Endodermal cell (in vitro differentiated cells): ENCODE data around the gene TMEM100. TPM values are rescaled to one million over a fixed set of nuclear protein-coding genes. Genes with fewer than 3 reads are reported as not detected.
A peak's percentile ranks its signal among the peaks of the same experiment; 100 is the strongest.

ENCODE experiments used
- DNase-seq: peaks from one replicate; pipeline ENCODE4 v3.0.0-alpha.2; 2017
- H3K27ac ChIP-seq: 2 replicates; pipeline ENCODE4 v1.5.1; 2013; ENCODE audit warnings: mild to moderate bottlenecking, low read depth, low read length, moderate library complexity
- H3K27me3 ChIP-seq: 2 replicates; pipeline ENCODE4 v1.6.1; 2013; ENCODE audit warnings: mild to moderate bottlenecking, low read length, moderate library complexity; ENCODE audit not compliant: insufficient read depth, control insufficient read depth, poor library complexity, severe bottlenecking
- H3K36me3 ChIP-seq: 2 replicates; pipeline ENCODE4 v1.7.0; 2013; ENCODE audit warnings: mild to moderate bottlenecking, low read length, moderate library complexity; ENCODE audit not compliant: control insufficient read depth, insufficient read depth
- H3K4me1 ChIP-seq: one replicate; pipeline ENCODE4 v1.7.0; 2013; ENCODE audit warnings: low read length; ENCODE audit not compliant: control insufficient read depth, insufficient read depth
- H3K4me3 ChIP-seq: 2 replicates; pipeline ENCODE4 v1.5.1; 2013; ENCODE audit warnings: mild to moderate bottlenecking, low read length, moderate library complexity
- H3K9ac ChIP-seq: 2 replicates; pipeline ENCODE4 v1.6.1; 2013; ENCODE audit warnings: mild to moderate bottlenecking, low read length, moderate library complexity; ENCODE audit not compliant: poor library complexity, severe bottlenecking; ENCODE audit errors: extremely low read depth
- H3K9me3 ChIP-seq: 2 replicates; pipeline ENCODE4 v1.6.1; 2013; ENCODE audit warnings: mild to moderate bottlenecking, low read length, moderate library complexity; ENCODE audit not compliant: control insufficient read depth
- H3K27ac Mint-ChIP-seq: 2 replicates; pipeline ENCODE4 v1.8.0; 2020; ENCODE audit warnings: mixed read lengths
- H3K27me3 Mint-ChIP-seq: 2 replicates; pipeline ENCODE4 v1.8.0; 2021; ENCODE audit warnings: mild to moderate bottlenecking, mixed read lengths; ENCODE audit not compliant: insufficient read depth
- H3K36me3 Mint-ChIP-seq: 2 replicates; pipeline ENCODE4 v1.8.0; 2020; ENCODE audit warnings: low read depth, mixed read lengths
- H3K4me1 Mint-ChIP-seq: 2 replicates; pipeline ENCODE4 v1.8.0; 2020; ENCODE audit warnings: mixed read lengths
- H3K4me3 Mint-ChIP-seq: 2 replicates; pipeline ENCODE4 v1.8.0; 2020; ENCODE audit warnings: mild to moderate bottlenecking, moderate library complexity, mixed read lengths
- H3K9me3 Mint-ChIP-seq: 2 replicates; pipeline ENCODE4 v1.8.0; 2020; ENCODE audit warnings: mild to moderate bottlenecking, mixed read lengths
- WGBS, 2 experiments: methylation state at CpG; one replicate each; pipeline versions ENCODE4 v1.1.5 to v1.1.7; 2013; ENCODE audit warnings: missing lambda C conversion rate in 2 of 2, mixed read lengths in 1 of 2; ENCODE audit not compliant: insufficient coverage in 1 of 2, insufficient read length in 1 of 2; 5-methylcytosine and 5-hydroxymethylcytosine counted together
- total RNA-seq, 2 donors: library from RNA; stranded (reverse); fragmentation: NEBNext Ultra II Directional in 1 of 2; extraction: Animal tissue kit (Norgen Biotek cat#: 25700) in 1 of 2; gene quantifications; 2 replicates in 1 of 2; 3 replicates in 1 of 2; pipeline ENCODE4 v1.2.1, GENCODE V29; 2021
- TF ChIP-seq, protein P1 (sequence below): fragments of 200-600 bp; sonication (generic); conservative IDR thresholded peaks from 2 replicates; pipeline ENCODE4 v1.5.0; 2021; ENCODE audit warnings: antibody characterized with exemption, mild to moderate bottlenecking

The TMEM100 gene
- total RNA-seq, 2 donors from 2014 or later = 0.71 to 4.3 TPM

DNA sequence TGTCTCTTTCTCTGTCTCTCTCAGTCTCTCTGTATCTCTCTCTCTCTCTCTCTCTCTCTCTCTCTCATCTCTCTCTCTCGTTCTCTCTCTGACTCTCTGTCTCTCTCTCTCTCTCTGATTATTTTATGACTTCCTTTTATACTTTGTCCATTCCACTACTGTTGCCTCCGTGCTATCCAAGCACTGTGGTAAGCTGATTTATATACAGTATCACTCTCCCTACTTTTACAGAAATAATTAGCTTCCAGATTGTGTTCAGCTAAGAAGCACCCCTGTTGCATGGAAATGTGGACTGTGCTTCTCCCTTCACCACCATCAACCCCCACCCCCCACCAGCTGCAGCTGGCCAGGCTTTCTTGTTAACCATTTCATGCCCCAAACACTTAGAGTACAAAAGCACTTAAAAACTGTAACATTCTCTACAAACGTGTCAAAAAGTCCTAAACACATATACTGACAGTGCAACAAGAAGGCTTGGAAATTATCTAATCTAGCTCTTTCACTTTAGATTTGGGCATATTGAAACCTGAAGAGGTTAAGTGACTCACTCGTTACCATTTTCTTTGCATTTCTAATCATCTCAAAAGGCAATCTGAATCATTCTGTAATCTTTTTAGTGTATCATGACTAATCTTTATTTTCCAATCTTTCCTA, 11.6 kb upstream of the TMEM100 start:
- Mint-ChIP-seq H3K27me3 (no peaks in the 10 kb centered on the region), H3K27ac (no peak overlapping the region), H3K36me3 (no peaks in the 10 kb centered on the region), H3K4me3 (no peak overlapping the region), H3K9me3 (no peaks in the 10 kb centered on the region), H3K4me1 (peaks cover 29% of the 10 kb centered on the region)
- no peaks in the 10 kb centered on the region for H3K36me3 ChIP-seq
- no peak overlapping the region for H3K4me3 ChIP-seq
- 13 to 50% methylated on average over 3 to 4 of the region's 4 CpGs for WGBS, 2 experiments
- no peak overlapping the region for H3K9ac ChIP-seq
- H3K9me3 ChIP-seq = no peaks in the 10 kb centered on the region
- H3K27me3 ChIP-seq = no peaks in the 10 kb centered on the region
- H3K27ac ChIP-seq = no peak overlapping the region
- peaks cover 15% of the 10 kb centered on the region for H3K4me1 ChIP-seq
- peak; percentile 69 for DNase-seq
- TF ChIP-seq, protein P1, sequence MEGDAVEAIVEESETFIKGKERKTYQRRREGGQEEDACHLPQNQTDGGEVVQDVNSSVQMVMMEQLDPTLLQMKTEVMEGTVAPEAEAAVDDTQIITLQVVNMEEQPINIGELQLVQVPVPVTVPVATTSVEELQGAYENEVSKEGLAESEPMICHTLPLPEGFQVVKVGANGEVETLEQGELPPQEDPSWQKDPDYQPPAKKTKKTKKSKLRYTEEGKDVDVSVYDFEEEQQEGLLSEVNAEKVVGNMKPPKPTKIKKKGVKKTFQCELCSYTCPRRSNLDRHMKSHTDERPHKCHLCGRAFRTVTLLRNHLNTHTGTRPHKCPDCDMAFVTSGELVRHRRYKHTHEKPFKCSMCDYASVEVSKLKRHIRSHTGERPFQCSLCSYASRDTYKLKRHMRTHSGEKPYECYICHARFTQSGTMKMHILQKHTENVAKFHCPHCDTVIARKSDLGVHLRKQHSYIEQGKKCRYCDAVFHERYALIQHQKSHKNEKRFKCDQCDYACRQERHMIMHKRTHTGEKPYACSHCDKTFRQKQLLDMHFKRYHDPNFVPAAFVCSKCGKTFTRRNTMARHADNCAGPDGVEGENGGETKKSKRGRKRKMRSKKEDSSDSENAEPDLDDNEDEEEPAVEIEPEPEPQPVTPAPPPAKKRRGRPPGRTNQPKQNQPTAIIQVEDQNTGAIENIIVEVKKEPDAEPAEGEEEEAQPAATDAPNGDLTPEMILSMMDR = no peak

DNA sequence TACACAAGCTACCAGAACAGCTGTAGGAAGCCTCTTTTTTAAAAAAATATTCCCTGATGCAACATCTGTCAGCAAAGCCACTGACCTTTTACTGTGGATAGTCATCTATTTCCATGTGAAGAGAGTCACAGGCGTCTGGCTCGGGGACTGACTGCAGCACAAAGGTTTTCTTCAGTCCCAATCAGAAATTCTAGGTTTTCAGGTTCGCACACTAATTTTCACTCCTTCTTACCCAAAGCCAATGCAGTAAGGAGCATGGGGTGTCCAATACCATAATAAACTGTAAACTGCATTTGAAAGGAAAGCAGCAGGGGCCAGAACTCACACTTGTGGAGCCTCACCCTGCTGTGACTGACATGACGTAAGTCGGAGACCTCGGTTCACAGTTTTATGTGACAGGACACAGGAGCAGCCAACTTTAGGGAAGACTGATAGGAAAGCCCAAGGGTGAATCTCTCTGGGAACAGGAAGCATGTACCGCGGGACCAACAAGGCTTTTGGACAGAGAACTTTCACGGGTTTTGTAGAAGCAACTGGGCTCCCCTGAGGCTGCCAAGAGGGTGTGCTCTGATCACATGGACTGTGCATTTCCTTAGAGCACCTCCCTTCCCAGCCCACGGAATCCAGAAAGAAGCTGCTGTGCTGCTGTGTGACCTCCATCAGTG, 9.1 kb upstream of the TMEM100 start:
- peaks cover 15% of the 10 kb centered on the region for H3K4me1 ChIP-seq
- DNase-seq = peak; percentile 67
- H3K36me3 Mint-ChIP-seq = no peaks in the 10 kb centered on the region
- H3K36me3 ChIP-seq = no peaks in the 10 kb centered on the region
- H3K27me3 ChIP-seq = no peaks in the 10 kb centered on the region
- no peaks in the 10 kb centered on the region for H3K27me3 Mint-ChIP-seq
- no peaks in the 10 kb centered on the region for H3K9me3 Mint-ChIP-seq
- no peaks in the 10 kb centered on the region for H3K9me3 ChIP-seq
- TF ChIP-seq, protein P1 = no peak
- no peak overlapping the region for H3K4me3 ChIP-seq
- no peak overlapping the region for H3K9ac ChIP-seq
- peaks cover 35% of the 10 kb centered on the region for H3K4me1 Mint-ChIP-seq
- no peak overlapping the region for H3K27ac Mint-ChIP-seq
- H3K4me3 Mint-ChIP-seq = no peak overlapping the region
- WGBS, 2 experiments = 41 to 54% methylated on average over 7 to 10 of the region's 10 CpGs
- no peak overlapping the region for H3K27ac ChIP-seq

DNA sequence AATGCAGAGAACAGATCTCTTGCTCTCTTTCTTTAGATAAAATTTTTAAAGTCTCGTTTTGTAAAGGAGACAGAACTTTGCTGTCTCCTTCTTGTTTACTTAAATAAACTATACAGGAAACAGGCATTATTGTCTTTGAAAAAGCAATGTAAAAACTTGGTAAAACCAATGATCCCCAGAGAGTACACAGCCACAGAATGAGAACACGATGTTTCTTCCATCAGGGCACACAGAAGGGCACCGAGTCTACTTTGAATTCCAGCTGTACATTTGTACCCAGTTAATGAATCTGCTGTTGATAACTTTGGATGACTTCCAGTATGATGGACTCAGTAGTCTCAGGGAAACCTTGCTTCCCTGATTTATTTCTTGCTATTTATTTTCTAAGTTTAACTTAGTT, 8.1 kb upstream of the TMEM100 start:
- no peaks in the 10 kb centered on the region for H3K36me3 Mint-ChIP-seq
- no peaks in the 10 kb centered on the region for H3K9me3 ChIP-seq
- no peak overlapping the region for H3K27ac Mint-ChIP-seq
- no peak overlapping the region for H3K27ac ChIP-seq
- 85 to 89% methylated on average over 3 of the region's 3 CpGs for WGBS, 2 experiments
- H3K4me3 ChIP-seq = no peak overlapping the region
- peaks cover 15% of the 10 kb centered on the region for H3K4me1 ChIP-seq
- no peaks in the 10 kb centered on the region for H3K36me3 ChIP-seq
- TF ChIP-seq, protein P1 = no peak
- no peak overlapping the region for H3K9ac ChIP-seq
- DNase-seq = no peak
- H3K27me3 Mint-ChIP-seq = no peaks in the 10 kb centered on the region
- H3K9me3 Mint-ChIP-seq = no peaks in the 10 kb centered on the region
- peaks cover 35% of the 10 kb centered on the region for H3K4me1 Mint-ChIP-seq
- no peak overlapping the region for H3K4me3 Mint-ChIP-seq
- H3K27me3 ChIP-seq = no peaks in the 10 kb centered on the region
